ENCODE results near the gene NUP210. TPM values are rescaled to one million over a fixed set of nuclear protein-coding genes. Genes with fewer than 3 reads are reported as not detected.
A peak's percentile ranks its signal among the peaks of the same experiment; 100 is the strongest.

The NUP210 gene
- polyA plus RNA-seq, 3 donors from 2014 or later: 10.9 to 120 (median 36.7) TPM

GRCh38 chr3:13285007-13285567, 135.0 kb downstream of the NUP210 start:
- H3K27ac Mint-ChIP-seq: no peak overlapping the region
- DNase-seq: no peak
- peaks cover 13 to 20% of the 10 kb centered on the region in 2 donors for H3K4me1 Mint-ChIP-seq
- peaks cover 12 to 27% (median 19%) of the 10 kb centered on the region in 6 donors for H3K9me3 Mint-ChIP-seq
- peaks cover 17 to 32% (median 24%) of the 10 kb centered on the region in 3 donors for H3K27me3 Mint-ChIP-seq (ENCODE audit: low read depth in 3 of 3)
- peaks cover 13 to 16% (median 14%) of the 10 kb centered on the region in 3 donors for H3K36me3 Mint-ChIP-seq
- peak overlapping the region in 1 of 5 donors; percentile 49 for H3K4me3 Mint-ChIP-seq

GRCh38 chr3:13283877-13284264, 136.3 kb downstream of the NUP210 start:
- peaks cover 17 to 32% (median 23%) of the 10 kb centered on the region in 3 donors for H3K27me3 Mint-ChIP-seq (ENCODE audit: low read depth in 3 of 3)

GRCh38 chr3:13282986-13283876, 136.9 kb downstream of the NUP210 start:
- Mint-ChIP-seq H3K27ac (no peak overlapping the region), H3K27me3 (ENCODE audit: low read depth in 3 of 3) (peaks cover 19 to 32% (median 21%) of the 10 kb centered on the region in 3 donors), H3K9me3 (peaks cover 12 to 27% (median 19%) of the 10 kb centered on the region in 6 donors), H3K36me3 (peaks cover 13 to 16% (median 14%) of the 10 kb centered on the region in 3 donors), H3K4me1 (peaks cover 13 to 20% of the 10 kb centered on the region in 2 donors), H3K4me3 (peak overlapping the region; percentile 66 to 80 (median 72))
- no peak for DNase-seq

More at GRCh38 chr3:13283877-13284264, 136.3 kb downstream of the NUP210 start:
- no peak overlapping the region for H3K27ac Mint-ChIP-seq
- DNase-seq: no peak
- H3K4me1 Mint-ChIP-seq: peaks cover 13 to 20% of the 10 kb centered on the region in 2 donors
- H3K9me3 Mint-ChIP-seq: peaks cover 12 to 27% (median 19%) of the 10 kb centered on the region in 6 donors
- peak overlapping the region; percentile 66 to 80 (median 72) for H3K4me3 Mint-ChIP-seq
- peaks cover 13 to 16% (median 14%) of the 10 kb centered on the region in 3 donors for H3K36me3 Mint-ChIP-seq

GRCh38 chr3:13282358-13282985, 137.7 kb downstream of the NUP210 start:
- Mint-ChIP-seq H3K27me3 (ENCODE audit: low read depth in 3 of 3) (peaks cover 20 to 33% (median 21%) of the 10 kb centered on the region in 3 donors), H3K4me1 (peaks cover 13 to 20% of the 10 kb centered on the region in 2 donors)

GRCh38 chr3:13281507-13282357, 138.4 kb downstream of the NUP210 start:
- H3K4me1 Mint-ChIP-seq: peaks cover 13 to 20% of the 10 kb centered on the region in 2 donors
- peaks cover 21 to 34% (median 24%) of the 10 kb centered on the region in 3 donors for H3K27me3 Mint-ChIP-seq (ENCODE audit: low read depth in 3 of 3)
- H3K36me3 Mint-ChIP-seq: peaks cover 8 to 15% (median 13%) of the 10 kb centered on the region in 3 donors
- no peak for DNase-seq
- H3K9me3 Mint-ChIP-seq: peaks cover 8 to 21% (median 17%) of the 10 kb centered on the region in 6 donors
- no peak overlapping the region for H3K27ac Mint-ChIP-seq
- peak overlapping the region; percentile 66 to 78 (median 77) for H3K4me3 Mint-ChIP-seq

More at GRCh38 chr3:13282358-13282985, 137.7 kb downstream of the NUP210 start:
- Mint-ChIP-seq H3K27ac (no peak overlapping the region), H3K4me3 (no peak overlapping the region), H3K9me3 (peaks cover 12 to 27% (median 19%) of the 10 kb centered on the region in 6 donors), H3K36me3 (peaks cover 13 to 16% (median 14%) of the 10 kb centered on the region in 3 donors)
- no peak for DNase-seq

GRCh38 chr3:13280811-13281506, 139.2 kb downstream of the NUP210 start:
- Mint-ChIP-seq H3K9me3 (peaks cover 8 to 16% (median 13%) of the 10 kb centered on the region in 6 donors), H3K27me3 (ENCODE audit: low read depth in 3 of 3) (peaks cover 20 to 31% (median 24%) of the 10 kb centered on the region in 3 donors), H3K4me3 (peak overlapping the region in 4 of 5 donors; percentile 66 to 78 (median 72)), H3K27ac (no peak overlapping the region), H3K36me3 (peaks cover 7 to 9% (median 8%) of the 10 kb centered on the region in 3 donors), H3K4me1 (peaks cover 13 to 20% of the 10 kb centered on the region in 2 donors)
- DNase-seq: no peak

GRCh38 chr3:13280122-13280790, 139.9 kb downstream of the NUP210 start:
- Mint-ChIP-seq H3K27me3 (ENCODE audit: low read depth in 3 of 3) (peaks cover 19 to 33% (median 24%) of the 10 kb centered on the region in 3 donors), H3K27ac (no peak overlapping the region), H3K36me3 (peaks cover 7 to 9% (median 8%) of the 10 kb centered on the region in 3 donors), H3K4me3 (no peak overlapping the region), H3K4me1 (peaks cover 13 to 20% of the 10 kb centered on the region in 2 donors), H3K9me3 (peaks cover 8 to 16% (median 13%) of the 10 kb centered on the region in 6 donors)
- DNase-seq: no peak

- Mint-ChIP-seq H3K27me3 (ENCODE audit: low read depth in 3 of 3) (peaks cover 16 to 36% (median 21%) of the 10 kb centered on the region in 3 donors), H3K4me3 (no peak overlapping the region), H3K36me3 (peaks cover 7 to 9% (median 8%) of the 10 kb centered on the region in 3 donors), H3K9me3 (peaks cover 8 to 14% (median 10%) of the 10 kb centered on the region in 6 donors), H3K4me1 (peaks cover 13 to 20% of the 10 kb centered on the region in 2 donors), H3K27ac (no peak overlapping the region)
- DNase-seq: no peak
These were observed 140.6 kb downstream of the NUP210 start for GRCh38 chr3:13279532-13279910.

GRCh38 chr3:13278783-13279531, 141.2 kb downstream of the NUP210 start:
- Mint-ChIP-seq H3K27me3 (ENCODE audit: low read depth in 3 of 3) (peaks cover 10 to 30% (median 15%) of the 10 kb centered on the region in 3 donors), H3K4me1 (peaks cover 11 to 16% of the 10 kb centered on the region in 2 donors), H3K9me3 (peaks cover 3 to 8% (median 5%) of the 10 kb centered on the region in 6 donors), H3K4me3 (no peak overlapping the region), H3K27ac (no peak overlapping the region), H3K36me3 (peaks cover 3 to 4% (median 3%) of the 10 kb centered on the region in 3 donors)
- DNase-seq: no peak

GRCh38 chr3:13277860-13278531, 142.1 kb downstream of the NUP210 start:
- DNase-seq: no peak
- Mint-ChIP-seq H3K27me3 (ENCODE audit: low read depth in 3 of 3) (peaks cover 6 to 22% (median 11%) of the 10 kb centered on the region in 3 donors), H3K36me3 (no peaks in the 10 kb centered on the region), H3K9me3 (no peaks in the 10 kb centered on the region), H3K4me3 (no peak overlapping the region), H3K27ac (no peak overlapping the region), H3K4me1 (peaks cover 4 to 9% of the 10 kb centered on the region in 2 donors)

Data from immature natural killer cell (primary cell).